ENCODE results near the gene EPHA1. TPM values are rescaled to one million over a fixed set of nuclear protein-coding genes. Genes with fewer than 3 reads are reported as not detected.

EPHA1 gene
- total and polyA plus RNA-seq, 2 donors (not counting 3 experiments of a cell fraction or from before 2014, with no cell fraction given): 0.07 TPM; not detected in 1

DNA sequence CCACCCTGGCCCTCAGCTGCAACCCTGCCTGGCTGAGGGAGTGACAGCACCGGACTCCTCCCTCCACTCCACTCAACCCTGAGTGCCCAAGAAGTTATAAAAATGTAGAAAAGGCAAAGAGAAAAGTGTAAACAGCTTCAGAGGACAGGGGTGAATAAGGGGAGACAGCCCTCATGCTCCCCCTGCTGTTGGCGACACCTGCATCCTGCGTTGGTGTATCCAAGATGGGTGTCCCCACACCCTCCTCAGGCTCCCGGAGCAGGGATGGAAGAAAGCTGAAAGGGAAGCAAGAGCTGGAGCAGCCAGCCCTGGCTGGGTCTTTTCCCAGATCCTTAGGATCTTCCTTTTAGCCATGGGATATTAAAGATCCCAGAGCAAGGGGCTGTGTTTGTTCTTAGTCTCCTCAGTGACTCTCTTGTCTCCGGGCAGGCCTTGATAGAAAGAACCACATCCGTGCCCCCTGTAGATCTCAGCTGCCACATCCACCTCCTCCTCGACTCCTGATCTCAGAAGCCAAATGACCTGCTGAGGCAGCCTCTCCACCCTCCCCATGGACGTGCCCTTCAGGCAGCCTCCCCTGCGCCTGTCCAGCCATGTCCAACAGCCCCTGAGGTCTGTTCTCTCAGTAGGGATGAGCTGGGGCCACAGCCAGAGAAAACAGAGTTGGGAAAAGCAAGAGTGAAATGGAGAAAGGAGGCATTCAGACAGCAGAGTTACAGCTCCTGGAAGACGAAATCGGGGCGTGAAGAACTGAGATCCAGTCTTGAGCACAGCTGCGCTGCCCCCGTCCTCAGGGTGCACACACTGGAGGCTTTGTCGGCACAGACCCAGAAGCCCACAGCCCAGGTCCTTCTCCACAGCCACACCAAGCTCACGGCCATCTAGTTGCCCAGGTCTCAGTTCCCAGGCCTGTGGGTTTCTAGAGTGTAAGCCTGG is 52.9 kb downstream of the EPHA1 start:
- no TSS peak for BruUV-seq (replicated peaks)
- TF ChIP-seq JUN (IDR thresholded peaks at IDR 0.05; ENCODE audit: borderline replicate concordance, insufficient read depth, insufficient read length, low read depth): no peak
- no peak for TF ChIP-seq MAX (IDR thresholded peaks at IDR 0.05; ENCODE audit: insufficient read depth, insufficient read length)
- no peak for TF ChIP-seq POLR2AphosphoS5 (IDR thresholded peaks at IDR 0.05; ENCODE audit: insufficient read depth, low read depth, low read length)
- TF ChIP-seq MYC (IDR thresholded peaks at IDR 0.05; ENCODE audit: low read depth, low read length): no peak
- no peak for TF ChIP-seq CTCF (IDR thresholded peaks at IDR 0.05; ENCODE audit: extremely low read depth in 1 of 2, insufficient read depth in 1 of 2, low read depth in 1 of 2, low read length in 2 of 2)
- Histone ChIP-seq H3K36me3 (ENCODE audit: control insufficient read depth in 2 of 2, extremely low read depth in 1 of 2, insufficient read depth in 2 of 2, low read length in 2 of 2) (no peaks in the 10 kb centered on the region), H3K4me1 (ENCODE audit: control insufficient read depth, extremely low read depth, insufficient read depth, low read length) (no peaks in the 10 kb centered on the region), H3K9me1 (replicated peaks; ENCODE audit: control insufficient read depth, extremely low read depth, insufficient read depth, low read length) (no peaks in the 10 kb centered on the region), H3K4me3 (replicated peaks in 1 of 3; ENCODE audit: insufficient read depth in 1 of 3, low read depth in 1 of 3, low read length in 3 of 3) (no peak overlapping the region), H3K27me3 (ENCODE audit: control insufficient read depth in 2 of 2, insufficient read depth in 2 of 2, low read length in 2 of 2) (peaks cover 4 to 7% of the 10 kb centered on the region in 2 experiments), H3K9ac (replicated peaks; ENCODE audit: extremely low read depth, insufficient read depth, low read length) (no peak overlapping the region), H3K9me3 (replicated peaks; ENCODE audit: control insufficient read depth, insufficient read depth, low read length) (no peaks in the 10 kb centered on the region), H4K20me1 (replicated peaks; ENCODE audit: control insufficient read depth, extremely low read depth, insufficient read depth, low read length) (no peaks in the 10 kb centered on the region), H2AFZ (ENCODE audit: low read depth, low read length) (no peak overlapping the region), H3K79me2 (ENCODE audit: control insufficient read depth, insufficient read depth, low read length) (no peaks in the 10 kb centered on the region), H3K27ac (ENCODE audit: insufficient read depth, low read depth, low read length) (no peak overlapping the region), H3K4me2 (ENCODE audit: insufficient read depth, low read length) (no peak overlapping the region)
- intact Hi-C loops (cut with micrococcal nuclease) (no loop called here), dilution Hi-C loops (cut with MboI; ENCODE audit: extremely low pct_ligation_motif_present, low sequenced_read_pairs) (no loop called here)
- DNase-seq (ENCODE audit: low read depth, low spot score): no peak
- POLR2A ChIA-PET: no interaction called here
- no peak for FAIRE-seq
- CTCF ChIA-PET: interaction anchor here (1.1 to 1.5 kb wide), 3 partner anchors 17 to 21 kb away, joined by 3 read pairs; no protein-coding TSS in a partner anchor

Measured in endothelial cell of umbilical vein (primary cell).